KMS-11 (cell line): ENCODE measurements around the gene ARMS2.

Experiments used
- H2AFZ ChIP-seq: fragments of 200-600 bp; sonication (generic); 2 replicates; pipeline ENCODE4 v1.6.1; 2016; ENCODE audit warnings: antibody characterized with exemption, mixed run types, low read depth
- H3K27ac ChIP-seq: fragments of 200-600 bp; sonication (generic); 2 replicates; pipeline ENCODE4 v1.6.1; 2016; ENCODE audit warnings: mild to moderate bottlenecking, mixed run types
- H3K27me3 ChIP-seq: fragments of 200-600 bp; sonication (generic); 2 replicates; pipeline ENCODE4 v1.6.1; 2017; ENCODE audit warnings: mild to moderate bottlenecking, low read depth, mixed run types, moderate library complexity; ENCODE audit not compliant: insufficient read depth
- H3K36me3 ChIP-seq: fragments of 200-600 bp; sonication (generic); 2 replicates; pipeline ENCODE4 v1.6.1; 2017; ENCODE audit warnings: mild to moderate bottlenecking, mixed run types; ENCODE audit not compliant: insufficient read depth
- H3K4me1 ChIP-seq: fragments of 200-600 bp; sonication (generic); 2 replicates; pipeline ENCODE4 v1.6.1; 2016; ENCODE audit warnings: mild to moderate bottlenecking, low read depth, mixed run types; ENCODE audit not compliant: poor library complexity, severe bottlenecking
- H3K4me2 ChIP-seq: fragments of 200-600 bp; sonication (generic); 2 replicates; pipeline ENCODE4 v1.7.0; 2016; ENCODE audit warnings: mild to moderate bottlenecking, mixed run types
- H3K4me3 ChIP-seq: fragments of 200-600 bp; sonication (generic); IDR thresholded peaks from 2 replicates; pipeline ENCODE4 v1.6.1; 2017; ENCODE audit warnings: low read depth, low read length, mixed read lengths; ENCODE audit not compliant: insufficient read depth
- H3K79me2 ChIP-seq: fragments of 200-600 bp; sonication (generic); 2 replicates; pipeline ENCODE4 v1.6.1; 2016; ENCODE audit warnings: low read depth, mixed run types; ENCODE audit not compliant: insufficient read depth
- H3K9ac ChIP-seq: fragments of 200-600 bp; sonication (generic); 2 replicates; pipeline ENCODE4 v1.6.1; 2016; ENCODE audit warnings: mild to moderate bottlenecking, mixed run types
- H4K20me1 ChIP-seq: fragments of 200-600 bp; sonication (generic); 2 replicates; pipeline ENCODE4 v1.6.1; 2016; ENCODE audit warnings: mild to moderate bottlenecking, mixed run types; ENCODE audit not compliant: insufficient read depth
- TF ChIP-seq, protein P1 (sequence below): fragments of 200-600 bp; sonication (generic); conservative IDR thresholded peaks from 2 replicates; pipeline ENCODE4 v1.6.1; 2017; ENCODE audit warnings: low read depth, mild to moderate bottlenecking, antibody characterized with exemption, low read length, moderate library complexity, mixed read lengths

ARMS2 gene

DNA sequence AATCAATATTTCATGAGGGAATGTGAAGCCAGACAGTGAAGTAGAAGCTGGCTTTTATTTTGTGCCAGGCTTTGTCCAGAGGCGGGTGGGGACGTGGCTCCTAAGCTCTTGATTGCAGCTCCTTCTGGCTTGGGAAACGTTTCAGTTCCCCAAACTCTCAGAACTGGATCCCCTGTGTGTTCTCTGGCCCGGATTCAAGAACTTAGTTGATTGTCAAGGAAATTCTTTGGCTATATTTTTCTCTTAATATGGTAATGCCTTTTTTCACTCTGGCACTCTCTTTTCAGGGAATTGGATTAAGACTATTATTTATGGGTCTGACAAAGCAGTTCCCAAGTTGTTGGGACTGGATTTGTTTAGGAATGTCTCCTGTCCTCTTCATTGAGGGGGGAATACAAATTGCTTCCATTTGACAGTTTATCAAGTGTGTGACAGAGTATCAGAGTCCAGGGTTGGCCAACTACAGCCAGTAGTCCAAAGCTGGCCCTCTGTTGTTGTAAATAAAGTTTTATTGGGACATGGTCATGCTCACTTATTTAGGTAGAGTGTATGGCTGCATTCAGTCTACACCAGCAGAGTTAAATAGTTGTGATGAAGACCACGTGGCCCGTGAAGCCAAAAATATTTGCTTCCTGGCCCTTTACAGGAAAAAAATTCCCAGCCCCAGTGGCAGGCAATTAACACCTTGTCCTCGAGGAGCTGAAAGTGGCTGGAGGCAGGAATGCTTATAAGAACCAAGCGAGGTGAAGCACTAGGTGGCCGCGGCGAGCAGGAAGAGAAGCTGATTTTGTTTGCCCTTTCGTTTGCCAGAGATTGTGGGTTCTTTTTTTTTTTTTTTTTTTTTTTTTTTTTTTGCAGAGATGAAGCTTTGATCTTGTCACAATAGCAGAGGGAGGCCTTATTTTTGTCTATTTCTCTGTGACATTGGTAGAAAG, 41.2 kb downstream of the ARMS2 start:
- no peak overlapping the region for H3K4me3 ChIP-seq
- no peak overlapping the region for H3K27ac ChIP-seq
- H3K27me3 ChIP-seq, result no peaks in the 10 kb centered on the region
- H3K9ac ChIP-seq, result no peak overlapping the region
- TF ChIP-seq, protein P1, sequence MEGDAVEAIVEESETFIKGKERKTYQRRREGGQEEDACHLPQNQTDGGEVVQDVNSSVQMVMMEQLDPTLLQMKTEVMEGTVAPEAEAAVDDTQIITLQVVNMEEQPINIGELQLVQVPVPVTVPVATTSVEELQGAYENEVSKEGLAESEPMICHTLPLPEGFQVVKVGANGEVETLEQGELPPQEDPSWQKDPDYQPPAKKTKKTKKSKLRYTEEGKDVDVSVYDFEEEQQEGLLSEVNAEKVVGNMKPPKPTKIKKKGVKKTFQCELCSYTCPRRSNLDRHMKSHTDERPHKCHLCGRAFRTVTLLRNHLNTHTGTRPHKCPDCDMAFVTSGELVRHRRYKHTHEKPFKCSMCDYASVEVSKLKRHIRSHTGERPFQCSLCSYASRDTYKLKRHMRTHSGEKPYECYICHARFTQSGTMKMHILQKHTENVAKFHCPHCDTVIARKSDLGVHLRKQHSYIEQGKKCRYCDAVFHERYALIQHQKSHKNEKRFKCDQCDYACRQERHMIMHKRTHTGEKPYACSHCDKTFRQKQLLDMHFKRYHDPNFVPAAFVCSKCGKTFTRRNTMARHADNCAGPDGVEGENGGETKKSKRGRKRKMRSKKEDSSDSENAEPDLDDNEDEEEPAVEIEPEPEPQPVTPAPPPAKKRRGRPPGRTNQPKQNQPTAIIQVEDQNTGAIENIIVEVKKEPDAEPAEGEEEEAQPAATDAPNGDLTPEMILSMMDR, result no peak
- H3K4me1 ChIP-seq, result no peaks in the 10 kb centered on the region
- H4K20me1 ChIP-seq, result no peaks in the 10 kb centered on the region
- no peak overlapping the region for H3K4me2 ChIP-seq
- H3K79me2 ChIP-seq, result no peaks in the 10 kb centered on the region
- H2AFZ ChIP-seq, result no peak overlapping the region
- H3K36me3 ChIP-seq, result no peaks in the 10 kb centered on the region

DNA sequence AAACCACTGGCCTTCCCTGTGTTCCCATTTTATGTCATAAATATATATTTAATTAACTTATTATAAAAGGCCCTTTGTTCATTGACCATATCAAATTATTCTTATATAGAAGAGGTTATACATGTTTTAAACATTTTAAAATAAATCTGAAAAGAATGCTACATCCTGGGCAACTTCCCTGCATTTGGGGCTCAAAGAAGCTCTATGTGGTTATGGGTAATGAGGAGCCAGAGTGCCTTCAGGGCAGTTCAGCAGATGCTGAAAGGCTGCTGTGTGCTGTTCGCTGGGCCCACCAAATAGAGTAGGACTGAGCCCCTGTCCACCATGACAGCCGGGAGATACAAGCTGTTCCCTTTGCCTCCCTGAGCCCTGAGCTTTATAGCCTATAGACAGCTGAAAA, 42.8 kb downstream of the ARMS2 start:
- Histone ChIP-seq H3K36me3 (no peaks in the 10 kb centered on the region), H3K79me2 (no peaks in the 10 kb centered on the region), H2AFZ (no peak overlapping the region), H3K27me3 (no peaks in the 10 kb centered on the region), H3K4me3 (no peak overlapping the region), H4K20me1 (no peaks in the 10 kb centered on the region), H3K4me1 (no peaks in the 10 kb centered on the region), H3K4me2 (no peak overlapping the region), H3K27ac (no peak overlapping the region), H3K9ac (no peak overlapping the region)
- TF ChIP-seq, protein P1, result no peak

DNA sequence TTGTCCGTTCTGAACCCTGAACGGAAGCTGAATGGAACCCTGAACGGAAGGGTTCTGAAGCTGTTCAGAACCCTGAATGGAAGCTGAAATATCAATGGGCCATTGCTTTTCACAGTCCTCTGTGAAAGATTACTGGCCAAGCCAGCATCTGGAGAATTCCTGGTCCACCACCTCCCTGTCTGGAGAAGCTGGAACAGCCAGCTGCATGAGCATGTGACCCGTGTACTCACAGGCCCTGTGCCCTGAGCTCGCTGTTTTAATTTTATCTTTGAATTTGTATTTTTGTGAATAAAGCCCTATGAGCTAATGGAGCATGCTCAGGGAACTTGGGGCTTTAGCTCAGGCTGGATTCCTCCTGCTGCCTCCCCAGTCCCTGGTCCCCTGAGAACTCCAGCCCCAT, 44.1 kb downstream of the ARMS2 start:
- H3K9ac ChIP-seq, result no peak overlapping the region
- TF ChIP-seq, protein P1, result no peak
- no peaks in the 10 kb centered on the region for H3K79me2 ChIP-seq
- no peaks in the 10 kb centered on the region for H4K20me1 ChIP-seq
- H3K36me3 ChIP-seq, result no peaks in the 10 kb centered on the region
- no peak overlapping the region for H3K4me3 ChIP-seq
- H3K4me1 ChIP-seq, result no peaks in the 10 kb centered on the region
- H3K4me2 ChIP-seq, result no peak overlapping the region
- no peaks in the 10 kb centered on the region for H3K27me3 ChIP-seq
- H3K27ac ChIP-seq, result no peak overlapping the region
- no peak overlapping the region for H2AFZ ChIP-seq

DNA sequence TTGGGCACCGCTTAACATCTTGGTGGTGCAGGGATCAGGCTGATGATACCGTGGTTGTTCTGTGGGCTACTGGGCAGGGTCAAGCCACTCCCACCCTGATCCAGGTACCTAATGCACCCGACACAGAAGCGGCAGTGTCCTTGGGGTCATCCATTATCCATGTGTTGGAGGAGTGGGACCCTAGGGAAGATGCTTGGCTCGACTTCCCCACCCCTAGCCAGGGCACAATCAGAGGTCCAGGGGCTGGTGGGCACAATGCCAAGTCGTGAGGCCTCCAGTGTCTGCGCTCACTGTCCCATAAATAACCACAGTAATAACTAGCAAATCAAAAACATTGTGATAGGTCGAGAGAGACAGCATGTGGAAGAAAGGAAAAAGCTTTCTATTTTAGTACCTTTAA, 44.6 kb downstream of the ARMS2 start:
- no peak overlapping the region for H3K4me2 ChIP-seq
- H3K27me3 ChIP-seq, result no peaks in the 10 kb centered on the region
- H3K4me1 ChIP-seq, result no peaks in the 10 kb centered on the region
- no peaks in the 10 kb centered on the region for H3K79me2 ChIP-seq
- no peak overlapping the region for H3K9ac ChIP-seq
- no peaks in the 10 kb centered on the region for H4K20me1 ChIP-seq
- H3K36me3 ChIP-seq, result no peaks in the 10 kb centered on the region
- TF ChIP-seq, protein P1, result no peak
- H3K4me3 ChIP-seq, result no peak overlapping the region
- no peak overlapping the region for H2AFZ ChIP-seq
- no peak overlapping the region for H3K27ac ChIP-seq
